GM19452 (cell line): ENCODE data around the gene ACOT7.
"Not testable (repeated sequence)": the region's sequence is repeated elsewhere in the genome, so short reads cannot be mapped to it uniquely, and the experiment has no call there.

Experiments used
- ATAC-seq: cut with Tn5 transposase; IDR thresholded peaks from one replicate; pipeline ENCODE4 v1.9.1; 2021; ENCODE audit not compliant: unreplicated experiment

The ACOT7 gene

GRCh38 chr1:6363085-6363884 lies 30.3 kb downstream of the ACOT7 start:
- not testable (repeated sequence) for ATAC-seq

- no peak for ATAC-seq
These were observed 32.3 kb downstream of the ACOT7 start for GRCh38 chr1:6361124-6361775.

- no peak for ATAC-seq
These were observed 33.0 kb downstream of the ACOT7 start for GRCh38 chr1:6360517-6361070.

- ATAC-seq, result peak; percentile 31
These were observed 33.5 kb downstream of the ACOT7 start for GRCh38 chr1:6360117-6360496.

GRCh38 chr1:6359216-6360116 lies 34.1 kb downstream of the ACOT7 start:
- peak; percentile 89 for ATAC-seq

GRCh38 chr1:6358757-6359201 lies 34.8 kb downstream of the ACOT7 start:
- no peak for ATAC-seq

GRCh38 chr1:6358144-6358624 lies 35.4 kb downstream of the ACOT7 start:
- ATAC-seq, result no peak

- no peak for ATAC-seq
These were observed 36.2 kb downstream of the ACOT7 start for GRCh38 chr1:6357243-6357936.

- no peak for ATAC-seq
These were observed 37.9 kb downstream of the ACOT7 start for GRCh38 chr1:6355621-6356020.

- ATAC-seq, result no peak
These were observed 38.8 kb downstream of the ACOT7 start for GRCh38 chr1:6354659-6355317.

GRCh38 chr1:6353955-6354658 lies 39.5 kb downstream of the ACOT7 start:
- no peak for ATAC-seq

GRCh38 chr1:6353619-6353954 lies 40.0 kb downstream of the ACOT7 start:
- no peak for ATAC-seq

- ATAC-seq, result no peak
These were observed 41.4 kb downstream of the ACOT7 start for GRCh38 chr1:6352138-6352563.

- ATAC-seq, result no peak
These were observed 42.0 kb downstream of the ACOT7 start for GRCh38 chr1:6351480-6352137.

GRCh38 chr1:6350416-6351088 lies 43.0 kb downstream of the ACOT7 start:
- ATAC-seq, result no peak

- no peak for ATAC-seq
These were observed 44.2 kb downstream of the ACOT7 start for GRCh38 chr1:6349254-6349943.

GRCh38 chr1:6348511-6349191 lies 44.9 kb downstream of the ACOT7 start:
- no peak for ATAC-seq
